Measurements from ENCODE around the gene IRX6.

Gene IRX6

DNA sequence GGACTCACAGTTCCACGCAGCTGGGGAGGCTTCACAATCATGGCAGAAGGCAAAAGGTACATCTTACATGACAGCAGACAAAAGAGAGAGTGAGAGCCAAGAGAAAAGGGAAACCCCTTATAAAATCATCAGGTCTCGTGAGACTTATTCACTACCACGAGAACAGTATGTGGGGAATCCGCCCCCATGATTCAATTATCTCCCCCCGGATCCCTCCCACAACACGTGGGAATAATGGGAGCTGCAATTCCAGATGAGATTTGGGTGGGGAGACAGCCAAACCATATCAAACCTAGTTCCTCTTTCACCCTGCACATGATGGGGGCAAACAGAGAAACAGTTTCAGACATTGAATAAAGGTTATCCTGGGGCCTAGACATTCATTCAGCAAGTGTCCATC lies 32.2 kb upstream of the IRX6 start:
- ChIA-PET POLR2A (no interaction called here), CTCF (no interaction called here)
- TF ChIP-seq, protein P1, sequence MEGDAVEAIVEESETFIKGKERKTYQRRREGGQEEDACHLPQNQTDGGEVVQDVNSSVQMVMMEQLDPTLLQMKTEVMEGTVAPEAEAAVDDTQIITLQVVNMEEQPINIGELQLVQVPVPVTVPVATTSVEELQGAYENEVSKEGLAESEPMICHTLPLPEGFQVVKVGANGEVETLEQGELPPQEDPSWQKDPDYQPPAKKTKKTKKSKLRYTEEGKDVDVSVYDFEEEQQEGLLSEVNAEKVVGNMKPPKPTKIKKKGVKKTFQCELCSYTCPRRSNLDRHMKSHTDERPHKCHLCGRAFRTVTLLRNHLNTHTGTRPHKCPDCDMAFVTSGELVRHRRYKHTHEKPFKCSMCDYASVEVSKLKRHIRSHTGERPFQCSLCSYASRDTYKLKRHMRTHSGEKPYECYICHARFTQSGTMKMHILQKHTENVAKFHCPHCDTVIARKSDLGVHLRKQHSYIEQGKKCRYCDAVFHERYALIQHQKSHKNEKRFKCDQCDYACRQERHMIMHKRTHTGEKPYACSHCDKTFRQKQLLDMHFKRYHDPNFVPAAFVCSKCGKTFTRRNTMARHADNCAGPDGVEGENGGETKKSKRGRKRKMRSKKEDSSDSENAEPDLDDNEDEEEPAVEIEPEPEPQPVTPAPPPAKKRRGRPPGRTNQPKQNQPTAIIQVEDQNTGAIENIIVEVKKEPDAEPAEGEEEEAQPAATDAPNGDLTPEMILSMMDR (IDR thresholded peaks at IDR 0.05; ENCODE audit: insufficient read depth, low read length, missing control alignments) = no peak
- no peak overlapping the region for H3K4me3 ChIP-seq (ENCODE audit: low read depth, low read length)
- no peak for DNase-seq (ENCODE audit: low read depth, low spot score)

DNA sequence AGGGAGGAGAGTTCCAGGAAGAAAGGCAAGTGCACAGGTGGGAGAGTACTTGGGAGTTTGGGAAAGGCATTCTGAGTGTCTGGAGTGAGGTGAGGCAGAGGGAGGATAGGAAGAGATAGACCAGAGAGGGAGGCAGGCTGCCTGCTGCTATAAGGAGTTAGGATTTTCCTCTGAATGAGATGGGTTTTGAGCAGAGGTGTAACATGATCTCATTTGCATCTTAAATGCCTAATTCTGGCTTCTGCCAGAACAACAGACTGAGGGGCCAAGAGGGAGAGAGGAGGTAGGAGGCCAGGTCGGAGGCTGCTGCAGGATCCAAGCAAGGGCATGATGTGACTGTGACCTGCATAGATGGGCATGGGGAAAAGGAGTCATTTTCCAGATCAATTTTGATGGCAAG lies 31.5 kb upstream of the IRX6 start:
- H3K4me3 ChIP-seq (ENCODE audit: low read depth, low read length) = no peak overlapping the region
- DNase-seq (ENCODE audit: low read depth, low spot score) = no peak
- TF ChIP-seq, protein P1 (IDR thresholded peaks at IDR 0.05; ENCODE audit: insufficient read depth, low read length, missing control alignments) = no peak

DNA sequence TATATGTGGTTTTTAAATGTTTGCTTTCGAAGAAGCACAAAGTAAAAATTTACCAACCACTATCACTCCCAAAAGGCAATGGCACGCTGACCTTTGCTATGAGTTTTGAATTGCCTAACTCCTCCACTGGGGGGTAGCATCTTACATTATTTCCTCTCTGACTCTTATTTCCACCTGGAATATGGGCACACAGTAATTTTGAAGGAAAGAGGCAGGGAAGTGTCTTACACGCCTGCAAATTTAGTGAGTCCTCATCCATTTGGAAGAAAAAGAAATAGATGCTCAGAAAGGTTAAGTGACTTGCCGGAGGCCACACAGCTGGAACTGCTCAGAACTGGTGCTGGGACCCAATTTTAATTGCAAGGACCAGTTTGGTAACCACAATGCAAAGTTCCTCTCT lies 29.9 kb upstream of the IRX6 start:
- POLR2A ChIA-PET = no interaction called here
- DNase-seq (ENCODE audit: low read depth, low spot score) = no peak
- no peak overlapping the region for H3K4me3 ChIP-seq (ENCODE audit: low read depth, low read length)
- TF ChIP-seq, protein P1 (IDR thresholded peaks at IDR 0.05; ENCODE audit: insufficient read depth, low read length, missing control alignments) = no peak
- CTCF ChIA-PET = no interaction called here

More for the DNA sequence above, 31.5 kb upstream of the IRX6 start:
- POLR2A ChIA-PET = no interaction called here
- CTCF ChIA-PET = no interaction called here

DNA sequence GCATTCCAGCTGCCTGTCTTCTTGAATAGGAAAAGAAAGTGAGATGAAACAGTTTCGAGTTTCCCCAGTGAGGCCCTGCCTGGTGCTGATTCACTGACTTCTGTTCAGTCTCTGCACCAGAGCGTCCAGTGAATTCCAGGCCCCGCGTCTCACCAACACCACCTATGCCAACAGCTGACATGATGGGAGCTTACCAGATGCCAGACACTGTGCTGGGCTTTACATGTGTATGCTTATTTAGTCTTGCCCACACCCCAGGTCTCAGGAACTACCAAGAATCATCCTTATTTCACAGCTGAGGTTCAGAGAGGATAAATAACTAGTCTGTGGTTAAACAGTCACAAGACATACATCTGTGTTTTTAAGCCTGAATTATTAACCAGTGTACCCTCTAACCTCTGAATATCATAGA lies 29.1 kb upstream of the IRX6 start:
- TF ChIP-seq, protein P1 (IDR thresholded peaks at IDR 0.05; ENCODE audit: insufficient read depth, low read length, missing control alignments) = no peak
- H3K4me3 ChIP-seq (ENCODE audit: low read depth, low read length) = no peak overlapping the region
- CTCF ChIA-PET = no interaction called here
- POLR2A ChIA-PET = no interaction called here
- DNase-seq (ENCODE audit: low read depth, low spot score) = no peak

DNA sequence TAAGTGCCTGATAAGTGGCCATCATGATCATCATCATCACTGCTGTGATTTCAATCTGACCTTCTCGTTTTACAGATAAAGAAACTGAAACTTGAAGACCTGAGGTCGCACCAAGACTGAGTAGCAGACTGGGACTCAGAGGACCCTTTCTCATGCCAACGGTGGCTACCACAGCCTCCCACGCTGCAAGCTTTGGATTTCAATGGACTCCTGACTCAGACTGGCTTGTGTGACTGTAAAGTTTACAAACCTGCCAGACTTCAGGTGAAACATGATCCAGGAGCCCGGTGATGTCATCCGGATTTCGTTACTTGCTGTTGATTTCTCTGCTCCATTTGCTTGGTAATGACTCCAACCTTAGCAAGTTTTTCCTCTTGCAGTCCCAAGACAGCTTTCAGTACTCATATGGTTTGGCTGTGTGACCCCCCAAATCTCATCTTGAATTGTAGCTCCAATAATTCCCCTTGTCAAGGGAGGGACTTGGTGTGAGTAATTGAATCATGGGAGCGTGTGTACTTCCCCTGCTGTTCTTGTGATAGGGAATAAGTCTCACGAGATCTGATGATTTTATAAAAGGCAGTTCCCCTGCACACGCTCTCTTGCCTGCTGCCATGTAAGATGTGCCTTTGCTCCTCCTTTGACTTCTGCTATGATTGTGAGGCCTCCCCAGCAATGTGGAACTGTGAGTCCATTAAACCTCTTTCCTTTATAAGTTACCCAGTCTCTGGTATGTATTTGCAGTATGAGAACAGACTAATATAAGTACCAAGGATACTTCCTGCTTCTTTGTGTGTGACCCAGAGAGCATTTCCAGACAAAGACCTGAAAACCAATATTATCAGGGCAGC lies 26.7 kb upstream of the IRX6 start:
- ChIA-PET CTCF (no interaction called here), POLR2A (no interaction called here)
- DNase-seq (ENCODE audit: low read depth, low spot score) = no peak
- no peak overlapping the region for H3K4me3 ChIP-seq (ENCODE audit: low read depth, low read length)
- TF ChIP-seq, protein P1 (IDR thresholded peaks at IDR 0.05; ENCODE audit: insufficient read depth, low read length, missing control alignments) = no peak

DNA sequence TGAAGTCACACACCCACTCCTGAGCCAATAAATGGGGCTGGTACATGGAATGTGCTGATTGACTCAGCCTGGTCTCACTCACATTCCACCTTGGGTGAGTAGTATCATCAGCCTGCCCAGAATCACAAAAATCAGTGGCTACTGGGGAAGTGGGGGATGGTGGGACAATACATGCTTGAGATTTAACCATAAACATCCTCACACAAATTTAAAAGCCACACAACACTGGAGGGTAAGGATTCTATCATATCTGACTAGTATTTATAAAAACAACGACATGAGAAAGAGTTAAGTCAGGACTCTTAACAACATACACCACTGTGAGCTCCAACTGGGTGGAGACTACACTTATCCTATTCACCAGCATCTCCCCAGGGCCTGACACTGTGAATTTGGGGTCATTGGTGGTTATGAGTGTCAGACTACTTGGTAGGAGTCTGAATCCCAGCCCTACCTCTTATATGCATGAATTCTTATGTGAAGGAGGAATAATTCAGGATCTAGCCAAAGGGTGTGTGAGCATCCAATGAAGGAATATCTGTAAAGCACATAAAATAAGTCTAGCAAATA lies 26.0 kb upstream of the IRX6 start:
- no peak overlapping the region for H3K4me3 ChIP-seq (ENCODE audit: low read depth, low read length)
- ChIA-PET CTCF (no interaction called here), POLR2A (no interaction called here)
- DNase-seq (ENCODE audit: low read depth, low spot score) = no peak
- TF ChIP-seq, protein P1 (IDR thresholded peaks at IDR 0.05; ENCODE audit: insufficient read depth, low read length, missing control alignments) = no peak
